ENCODE measurements around the gene CACNB2.

- TF ChIP-seq POLR2AphosphoS5 (IDR thresholded peaks at IDR 0.05; ENCODE audit: low read depth) (no peak), CTCF (IDR thresholded peaks at IDR 0.05; ENCODE audit: insufficient read depth, low read length) (no peak)
These were observed 57.5 kb downstream of the CACNB2 start for GRCh38 chr10:18197706-18198105.

Data from HL-60 (cell line).